ENCODE data around the gene ZBTB25.

DNA sequence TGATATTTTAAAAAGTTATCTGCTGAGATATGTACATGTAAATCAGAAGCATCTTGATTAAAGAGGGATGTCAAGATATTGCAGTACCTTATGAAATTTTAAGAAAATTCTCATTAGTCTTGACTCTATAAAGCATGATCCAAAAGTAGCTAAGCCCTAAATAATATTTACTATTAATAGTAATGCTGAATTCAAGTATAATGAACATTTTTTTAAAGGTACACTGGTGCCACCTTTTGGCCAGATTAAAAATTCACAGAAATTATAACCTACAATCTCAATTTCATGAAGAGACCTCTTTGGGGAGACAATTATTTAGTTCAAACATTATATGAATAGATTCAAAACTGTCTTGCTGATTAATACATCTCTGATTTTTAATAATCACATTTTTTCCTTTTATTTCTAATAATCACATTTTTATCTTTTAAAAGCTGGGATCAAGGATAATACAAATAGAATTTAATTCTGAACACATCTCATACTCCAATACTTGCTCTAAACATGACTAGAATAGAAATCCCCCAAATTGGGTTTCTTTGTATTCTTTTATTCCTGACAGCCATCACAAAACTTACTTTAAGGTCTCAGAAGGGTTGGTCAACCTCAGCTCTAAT is 24.9 kb downstream of the ZBTB25 start:
- TF ChIP-seq EZH2 (IDR thresholded peaks at IDR 0.05; ENCODE audit: borderline replicate concordance, low read depth, low read length, severe bottlenecking) (no peak), CTCF (IDR thresholded peaks at IDR 0.05; ENCODE audit: borderline replicate concordance, extremely low read depth, low read length, poor library complexity, severe bottlenecking) (peak; percentile 61)
